K562 (cell line): Measurements from ENCODE around the gene SLC34A3. TPM values are rescaled to one million over a fixed set of nuclear protein-coding genes. Genes with fewer than 3 reads are reported as not detected.
A peak's percentile ranks its signal among the peaks of the same experiment; 100 is the strongest.

Experiments used
- ATAC-seq: fragments of 200-7000 bp; cut with Tn5 transposase; 3 replicates; pipeline ENCODE4 v1.9.1; 2020; ENCODE audit warnings: moderate library complexity
- BruUV-seq: library from RNA; stranded (reverse); fragments of 400-500 nt; replicated peaks from 2 replicates; lab custom pipeline; 2021; lab: Mats Ljungman, UMichigan
- CTCF ChIA-PET: fragments of 300-600 bp; formaldehyde crosslinking; extraction: SDS; loops from one replicate; lab custom pipeline; 2021; ENCODE audit warnings: low intra/inter-chr PET ratio; lab: Yijun Ruan, JAX
- POLR2A ChIA-PET: fragments of 300-600, 350-650 bp; sonication (Branson Sonifier 250); formaldehyde crosslinking; extraction: SDS; loops from one replicate; lab custom pipeline; 2021; ENCODE audit warnings: antibody characterized with exemption, inconsistent platforms; lab: Yijun Ruan, JAX
- DNase-seq, 4 experiments: peaks; one replicate each; pipeline versions ENCODE4 v3.0.0 to v3.0.0-alpha.2; 2011 to 2018; ENCODE audit warnings: low spot score in 3 of 4, mixed read lengths in 3 of 4; ENCODE audit errors: extremely low read depth in 1 of 4
- FAIRE-seq: peaks from 2 replicates; lab custom pipeline; 2011; peaks lifted over from hg19 to GRCh38; lab: Jason Lieb, UNC
- H2AFZ ChIP-seq: 2 replicates; pipeline ENCODE4 v1.6.0; 2011; ENCODE audit warnings: low read depth, low read length, control low read depth, inconsistent platforms
- H3K27ac ChIP-seq: fragments of 200-600 bp; 3 replicates; pipeline ENCODE4 v1.8.0; 2011; ENCODE audit warnings: low read depth, mild to moderate bottlenecking, control low read depth, inconsistent platforms, low read length, moderate library complexity, mixed read lengths; ENCODE audit errors: extremely low read depth
- H3K27me3 ChIP-seq, 2 experiments: fragments of 300-600 bp in 1 of 2; 2 replicates in 1 of 2; 3 replicates in 1 of 2; pipeline versions ENCODE4 v1.6.0 to v1.8.0; 2011; ENCODE audit warnings: inconsistent platforms in 2 of 2, low read length in 2 of 2, mild to moderate bottlenecking in 1 of 2, mixed read lengths in 1 of 2, moderate library complexity in 1 of 2; ENCODE audit not compliant: control insufficient read depth in 2 of 2, insufficient read depth in 2 of 2
- H3K36me3 ChIP-seq: fragments of 300-600 bp; 3 replicates; pipeline ENCODE4 v1.8.0; 2011; ENCODE audit warnings: mild to moderate bottlenecking, low read length, inconsistent platforms; ENCODE audit not compliant: control insufficient read depth, insufficient read depth
- H3K4me1 ChIP-seq, 2 experiments: fragments of 200-600 bp in 1 of 2; replicated peaks in 1 of 2; 2 replicates in 1 of 2; 3 replicates in 1 of 2; pipeline versions ENCODE4 v1.5.1 to v1.8.0; 2011; ENCODE audit warnings: inconsistent platforms in 2 of 2, low read length in 2 of 2, mild to moderate bottlenecking in 1 of 2, mixed read lengths in 1 of 2, moderate library complexity in 1 of 2; ENCODE audit not compliant: control insufficient read depth in 2 of 2, insufficient read depth in 2 of 2
- H3K4me2 ChIP-seq: 2 replicates; pipeline ENCODE4 v1.6.1; 2011; ENCODE audit warnings: low read length, control low read depth, inconsistent platforms, mixed read lengths; ENCODE audit not compliant: insufficient read depth
- H3K4me3 ChIP-seq: fragments of 200-600 bp; sonication (generic), shearing (Covaris generic); 2 replicates; pipeline ENCODE4 v1.5.1; 2016; ENCODE audit warnings: control low read depth, inconsistent platforms
- H3K79me2 ChIP-seq: fragments of 200-600 bp; 3 replicates; pipeline ENCODE4 v1.8.0; 2011; ENCODE audit warnings: low read length, inconsistent platforms; ENCODE audit not compliant: control insufficient read depth, insufficient read depth
- H3K9ac ChIP-seq, 2 experiments: 2 replicates each; pipeline versions ENCODE4 v1.6.0 to v1.6.1; 2011; ENCODE audit warnings: low read depth in 2 of 2, low read length in 2 of 2, control low read depth in 1 of 2, inconsistent platforms in 1 of 2, mild to moderate bottlenecking in 1 of 2, mixed read lengths in 1 of 2; ENCODE audit not compliant: insufficient read depth in 1 of 2
- H3K9me1 ChIP-seq: one replicate; pipeline ENCODE4 v1.6.0; 2011; ENCODE audit warnings: inconsistent platforms, mild to moderate bottlenecking, low read length, moderate library complexity; ENCODE audit not compliant: control insufficient read depth, insufficient read depth
- H3K9me3 ChIP-seq: replicated peaks from 2 replicates; pipeline ENCODE4 v1.5.1; 2011; ENCODE audit warnings: low read depth, low read length, inconsistent platforms; ENCODE audit not compliant: control insufficient read depth, insufficient read depth
- H4K20me1 ChIP-seq: replicated peaks from 2 replicates; pipeline ENCODE4 v1.6.1; 2011; ENCODE audit warnings: low read length, inconsistent platforms, mixed read lengths; ENCODE audit not compliant: control insufficient read depth, insufficient read depth
- FOXK2 ChIP-seq, 2 experiments: fragments of 450-650 bp; IDR thresholded peaks in 1 of 2; conservative IDR thresholded peaks in 1 of 2; 2 replicates each; pipeline ENCODE4 v1.6.1; 2016; ENCODE audit warnings: low read depth in 2 of 2, mild to moderate bottlenecking in 1 of 2
- MCM2 ChIP-seq: fragments of 450-650 bp; IDR thresholded peaks from 2 replicates; pipeline ENCODE4 v1.6.1; 2017; ENCODE audit warnings: low read depth, mild to moderate bottlenecking
- NR2C1 ChIP-seq, 2 experiments: fragments of 450-650 bp; IDR thresholded peaks; 2 replicates each; pipeline ENCODE4 v1.6.1; 2017; ENCODE audit warnings: mild to moderate bottlenecking in 2 of 2, antibody characterized with exemption in 1 of 2, inconsistent platforms in 1 of 2, missing compliant biosample characterization in 1 of 2, missing genetic modification characterization in 1 of 2
- POLR2B ChIP-seq: fragments of 450-650 bp; IDR thresholded peaks from 2 replicates; pipeline ENCODE4 v1.6.1; 2018; ENCODE audit warnings: low read depth; ENCODE audit not compliant: partially characterized antibody
- POLR2G ChIP-seq: fragments of 200-400 bp; formaldehyde crosslinking; IDR thresholded peaks from 2 replicates; pipeline ENCODE4 v1.6.1; 2017; ENCODE audit warnings: low read depth, mild to moderate bottlenecking, antibody characterized with exemption, low read length, moderate library complexity
- RBFOX2 ChIP-seq: fragments of 200-400 bp; formaldehyde crosslinking; IDR thresholded peaks from 2 replicates; pipeline ENCODE4 v1.6.1; 2017; ENCODE audit warnings: low read depth, mild to moderate bottlenecking, low read length, moderate library complexity
- SLC30A9 ChIP-seq: fragments of 250-450 bp; sonication (Bioruptor Pico); IDR thresholded peaks from 2 replicates; pipeline ENCODE4 v1.8.0; 2022; ENCODE audit warnings: mild to moderate bottlenecking, moderate library complexity
- TCFL5 ChIP-seq: fragments of 250-450 bp; sonication (Bioruptor Pico); conservative IDR thresholded peaks from 2 replicates; pipeline ENCODE4 v1.6.1; 2021; ENCODE audit warnings: mild to moderate bottlenecking, moderate library complexity, matching md5 sums
- ZFPM2 ChIP-seq: fragments of 250-450 bp; sonication (Bioruptor Pico); IDR thresholded peaks from 2 replicates; pipeline ENCODE4 v1.5.1; 2022; ENCODE audit warnings: mild to moderate bottlenecking
- WGBS: fragments of 100-300 bp; shearing (Covaris generic); methylation state at CpG from one replicate; pipeline ENCODE4 v1.1.6; 2016; ENCODE audit warnings: low coverage, mixed read lengths; ENCODE audit not compliant: insufficient coverage; ENCODE audit errors: missing lambda C conversion rate; 5-methylcytosine and 5-hydroxymethylcytosine counted together
- in situ Hi-C: fragments of 300-500 bp; cut with MboI; formaldehyde crosslinking; loops from 4 replicates; pipeline ENCODE4 v1.15.0; 2018; ENCODE audit warnings: inconsistent platforms, mixed read lengths
- intact Hi-C: fragments of 100-400 bp; cut with micrococcal nuclease; formaldehyde crosslinking; loops from 2 replicates; pipeline ENCODE4 v1.14.2; 2022
- polyA plus RNA-seq, 8 experiments: library from polyadenylated mRNA; depleted of rRNA in 4 of 8; stranded (reverse) in 5 of 8; unstranded in 3 of 8; fragments of >200 nt; fragmentation: Nextera tagmentation in 2 of 8; fragmentation: Illumina TruSeq in 1 of 8; extraction: Ambion mirVana in 2 of 8; extraction: Trizol in 1 of 8; gene quantifications; 2 replicates each; pipeline versions ENCODE4 v1.2.1 to v1.2.3, GENCODE V29; 2011 to 2014; ENCODE audit warnings: inconsistent platforms in 1 of 8, missing spikeins in 1 of 8
- total RNA-seq, 7 experiments: library from RNA; depleted of rRNA in 6 of 7; stranded (reverse); fragments of >200 nt in 6 of 7; fragmentation: Illumina TruSeq in 2 of 7; extraction: Trizol in 2 of 7; gene quantifications; 2 replicates each; pipeline versions ENCODE4 v1.2.1 to v1.2.3, GENCODE V29; 2011 to 2021; ENCODE audit warnings: low replicate concordance in 1 of 7
- TF ChIP-seq, protein P1 (sequence below), 2 experiments: fragments of 250-450 bp in 1 of 2; fragments of 450-650 bp in 1 of 2; sonication (Bioruptor Pico) in 1 of 2; IDR thresholded peaks; 2 replicates each; pipeline versions ENCODE4 v1.6.1 to v1.8.0; 2016 to 2021; ENCODE audit warnings: mild to moderate bottlenecking in 2 of 2, moderate library complexity in 2 of 2, missing compliant biosample characterization in 1 of 2, missing genetic modification characterization in 1 of 2

SLC34A3 gene
- total and polyA plus RNA-seq, 9 of the 15 experiments (the other 6 are each of a cell fraction or from before 2014, with no cell fraction given), result not detected

DNA sequence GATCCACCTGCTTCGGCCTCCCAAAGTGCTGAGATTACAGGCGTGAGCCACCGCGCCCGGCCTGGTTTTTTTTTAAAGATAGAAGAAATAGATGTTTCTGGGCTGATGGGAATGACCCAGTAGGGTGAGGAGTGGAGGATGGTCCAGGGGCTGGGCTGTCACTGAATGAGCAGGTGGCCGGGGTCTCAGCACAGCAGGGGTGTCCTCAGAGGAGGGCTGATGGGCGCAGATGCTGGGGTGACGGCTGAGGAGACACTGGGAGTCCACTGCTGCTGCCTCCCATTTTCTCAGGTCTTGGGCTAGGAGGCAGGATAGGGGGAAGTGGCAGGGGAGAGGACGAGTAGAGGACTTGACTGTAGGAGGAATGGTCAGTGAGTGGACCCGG, 44.5 kb downstream of the SLC34A3 start (continued):
- TF ChIP-seq FOXK2 (conservative IDR thresholded peaks at IDR 0.05 in 1 of 2, IDR thresholded peaks at IDR 0.05 in 1 of 2; ENCODE audit: low read depth in 2 of 2) (no peak), MCM2 (no peak), TCFL5 (no peak), SLC30A9 (CRISPR knock-in tag) (no peak)

DNA sequence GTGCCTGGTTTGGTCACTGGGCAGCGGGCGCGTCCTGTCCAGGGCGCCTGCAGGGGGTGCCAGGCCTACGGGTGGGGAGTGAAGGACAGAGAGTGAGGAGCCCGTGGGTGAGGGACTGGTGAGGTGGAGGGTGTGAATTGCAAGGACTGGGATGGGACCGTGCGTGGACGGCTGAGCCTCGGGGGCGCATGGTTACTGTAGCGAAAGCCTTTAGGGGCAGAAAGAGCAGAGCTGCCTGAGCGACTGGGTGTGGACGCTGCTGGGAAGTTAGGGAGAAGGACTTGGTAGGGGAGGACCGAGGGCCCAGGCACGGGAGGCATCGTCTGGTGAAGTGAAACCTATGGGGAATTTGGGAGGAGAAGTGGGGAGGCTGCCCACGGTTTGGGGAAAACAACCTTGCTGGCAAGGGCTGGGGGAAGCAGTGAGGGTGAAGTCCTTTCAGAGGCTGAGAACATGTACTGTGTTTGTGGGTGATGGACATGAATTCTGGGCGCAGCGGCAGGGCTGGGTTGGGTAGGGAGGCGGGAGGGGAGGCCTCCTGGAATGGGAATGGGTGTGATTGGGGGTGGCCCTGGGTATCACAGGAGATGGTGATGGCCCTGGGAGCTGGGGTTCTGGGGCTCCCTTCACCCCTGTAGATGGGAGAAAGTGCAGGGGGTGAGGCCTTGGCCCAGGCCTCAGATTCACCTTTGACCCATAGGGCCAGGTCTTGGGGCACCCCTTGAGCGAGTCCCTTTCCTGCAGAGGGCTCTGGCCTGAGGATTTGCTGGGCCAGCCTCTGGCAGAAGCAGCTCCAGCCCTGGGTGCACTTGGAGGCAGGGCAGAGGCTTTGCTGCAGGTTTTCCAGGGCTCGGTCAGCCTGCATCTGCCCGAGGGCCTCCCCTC, 45.1 kb downstream of the SLC34A3 start:
- intact Hi-C loops (loop anchor here (2.0 kb wide), 1 partner anchor 21 kb away; the partner anchor contains the start of gene NELFB), in situ Hi-C loops (no loop called here)
- CTCF ChIA-PET, result no interaction called here
- H3K9me3 ChIP-seq, result no peaks in the 10 kb centered on the region
- POLR2A ChIA-PET, result interaction anchor here (0.5 to 2.6 kb wide), 6 partner anchors 11 to 166 kb away, joined by 3 to 19 read pairs (median 8); partner anchors contain the start of gene TUBB4B
- H3K27me3 ChIP-seq, result no peaks in the 10 kb centered on the region
- FAIRE-seq (no peak), ATAC-seq (no peak), DNase-seq (no peak)
- H4K20me1 ChIP-seq, result no peaks in the 10 kb centered on the region
- H3K4me1 ChIP-seq, result peaks cover 17 to 95% of the 10 kb centered on the region in 2 experiments
- H3K9ac ChIP-seq, result peak overlapping the region; percentile 91 to 92
- peaks cover 33% of the 10 kb centered on the region for H3K79me2 ChIP-seq
- 0 out of 2 replicates have a peak overlapping the region, but pooled peaks have one; percentile 82 for H3K4me2 ChIP-seq
- H2AFZ ChIP-seq, result no peak overlapping the region
- peaks cover 52% of the 10 kb centered on the region; the same call in 1 of the 3 replicates for H3K36me3 ChIP-seq
- H3K27ac ChIP-seq, result peak overlapping the region; percentile 98
- H3K4me3 ChIP-seq, result no peak overlapping the region
- TF ChIP-seq, protein P1, sequence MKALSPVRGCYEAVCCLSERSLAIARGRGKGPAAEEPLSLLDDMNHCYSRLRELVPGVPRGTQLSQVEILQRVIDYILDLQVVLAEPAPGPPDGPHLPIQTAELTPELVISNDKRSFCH (CRISPR knock-in tag; IDR thresholded peaks at IDR 0.05), result no peak
- TF ChIP-seq, protein P1 (tag; IDR thresholded peaks at IDR 0.05), result no peak
- peak; percentile 38 for TF ChIP-seq POLR2B
- peak; percentile 52; the same call in 1 of the 2 replicates for TF ChIP-seq POLR2G
- peak; percentile 41 for TF ChIP-seq RBFOX2
- TF ChIP-seq ZFPM2 (CRISPR knock-in tag), result no peak
- no peak; the same call in 1 of the 2 replicates for TF ChIP-seq NR2C1 (IDR thresholded peaks at IDR 0.05)
- 0 out of 2 replicates have a peak, but pooled peaks have one; percentile 45 for TF ChIP-seq NR2C1 (tag; IDR thresholded peaks at IDR 0.05)
- TF ChIP-seq, all 486 proteins: peak for 4
- WGBS, result 84% methylated on average over 18 of the region's 24 CpGs
- no TSS peak for BruUV-seq
- no peaks in the 10 kb centered on the region for H3K9me1 ChIP-seq
